Measurements from ENCODE around the gene HKDC1.

HKDC1 gene

GRCh38 chr10:69254877-69255276 is 34.7 kb downstream of the HKDC1 start:
- DNase-seq (ENCODE audit: low read depth) = no peak
- no peak for TF ChIP-seq CTCF (IDR thresholded peaks at IDR 0.05; ENCODE audit: control insufficient read depth, insufficient read depth, low read depth, low read length, missing control alignments)
- H3K4me3 ChIP-seq (ENCODE audit: control insufficient read depth, low read depth, low read length) = no peak overlapping the region

GRCh38 chr10:69259547-69260243 is 39.6 kb downstream of the HKDC1 start:
- TF ChIP-seq CTCF (IDR thresholded peaks at IDR 0.05; ENCODE audit: control insufficient read depth, insufficient read depth, low read depth, low read length, missing control alignments) = no peak
- DNase-seq (ENCODE audit: low read depth) = no peak
- H3K4me3 ChIP-seq (ENCODE audit: control insufficient read depth, low read depth, low read length) = no peak overlapping the region

- TF ChIP-seq CTCF (IDR thresholded peaks at IDR 0.05; ENCODE audit: control insufficient read depth, insufficient read depth, low read depth, low read length, missing control alignments) = no peak
- H3K4me3 ChIP-seq (ENCODE audit: control insufficient read depth, low read depth, low read length) = no peak overlapping the region
- no peak for DNase-seq (ENCODE audit: low read depth)
Measured at GRCh38 chr10:69261184-69261583, 41.1 kb downstream of the HKDC1 start.

- no peak for DNase-seq (ENCODE audit: low read depth)
- H3K4me3 ChIP-seq (ENCODE audit: control insufficient read depth, low read depth, low read length) = no peak overlapping the region
- no peak for TF ChIP-seq CTCF (IDR thresholded peaks at IDR 0.05; ENCODE audit: control insufficient read depth, insufficient read depth, low read depth, low read length, missing control alignments)
Measured at GRCh38 chr10:69262292-69262751, 42.2 kb downstream of the HKDC1 start.

- no peak overlapping the region for H3K4me3 ChIP-seq (ENCODE audit: control insufficient read depth, low read depth, low read length)
- TF ChIP-seq CTCF (IDR thresholded peaks at IDR 0.05; ENCODE audit: control insufficient read depth, insufficient read depth, low read depth, low read length, missing control alignments) = no peak
- DNase-seq (ENCODE audit: low read depth) = no peak
Measured at GRCh38 chr10:69265521-69265920, 45.4 kb downstream of the HKDC1 start.

- no peak for TF ChIP-seq CTCF (IDR thresholded peaks at IDR 0.05; ENCODE audit: control insufficient read depth, insufficient read depth, low read depth, low read length, missing control alignments)
- H3K4me3 ChIP-seq (ENCODE audit: control insufficient read depth, low read depth, low read length) = no peak overlapping the region
- DNase-seq (ENCODE audit: low read depth) = no peak
Measured at GRCh38 chr10:69268761-69269416, 48.8 kb downstream of the HKDC1 start.
